Measurements from ENCODE around the gene ARID3A. TPM values are rescaled to one million over a fixed set of nuclear protein-coding genes. Genes with fewer than 3 reads are reported as not detected.

Gene ARID3A, protein sequence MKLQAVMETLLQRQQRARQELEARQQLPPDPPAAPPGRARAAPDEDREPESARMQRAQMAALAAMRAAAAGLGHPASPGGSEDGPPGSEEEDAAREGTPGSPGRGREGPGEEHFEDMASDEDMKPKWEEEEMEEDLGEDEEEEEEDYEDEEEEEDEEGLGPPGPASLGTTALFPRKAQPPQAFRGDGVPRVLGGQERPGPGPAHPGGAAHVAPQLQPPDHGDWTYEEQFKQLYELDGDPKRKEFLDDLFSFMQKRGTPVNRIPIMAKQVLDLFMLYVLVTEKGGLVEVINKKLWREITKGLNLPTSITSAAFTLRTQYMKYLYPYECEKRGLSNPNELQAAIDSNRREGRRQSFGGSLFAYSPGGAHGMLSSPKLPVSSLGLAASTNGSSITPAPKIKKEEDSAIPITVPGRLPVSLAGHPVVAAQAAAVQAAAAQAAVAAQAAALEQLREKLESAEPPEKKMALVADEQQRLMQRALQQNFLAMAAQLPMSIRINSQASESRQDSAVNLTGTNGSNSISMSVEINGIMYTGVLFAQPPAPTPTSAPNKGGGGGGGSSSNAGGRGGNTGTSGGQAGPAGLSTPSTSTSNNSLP
- total RNA-seq: 8.2 and 14.5 TPM in 2 replicates

DNA sequence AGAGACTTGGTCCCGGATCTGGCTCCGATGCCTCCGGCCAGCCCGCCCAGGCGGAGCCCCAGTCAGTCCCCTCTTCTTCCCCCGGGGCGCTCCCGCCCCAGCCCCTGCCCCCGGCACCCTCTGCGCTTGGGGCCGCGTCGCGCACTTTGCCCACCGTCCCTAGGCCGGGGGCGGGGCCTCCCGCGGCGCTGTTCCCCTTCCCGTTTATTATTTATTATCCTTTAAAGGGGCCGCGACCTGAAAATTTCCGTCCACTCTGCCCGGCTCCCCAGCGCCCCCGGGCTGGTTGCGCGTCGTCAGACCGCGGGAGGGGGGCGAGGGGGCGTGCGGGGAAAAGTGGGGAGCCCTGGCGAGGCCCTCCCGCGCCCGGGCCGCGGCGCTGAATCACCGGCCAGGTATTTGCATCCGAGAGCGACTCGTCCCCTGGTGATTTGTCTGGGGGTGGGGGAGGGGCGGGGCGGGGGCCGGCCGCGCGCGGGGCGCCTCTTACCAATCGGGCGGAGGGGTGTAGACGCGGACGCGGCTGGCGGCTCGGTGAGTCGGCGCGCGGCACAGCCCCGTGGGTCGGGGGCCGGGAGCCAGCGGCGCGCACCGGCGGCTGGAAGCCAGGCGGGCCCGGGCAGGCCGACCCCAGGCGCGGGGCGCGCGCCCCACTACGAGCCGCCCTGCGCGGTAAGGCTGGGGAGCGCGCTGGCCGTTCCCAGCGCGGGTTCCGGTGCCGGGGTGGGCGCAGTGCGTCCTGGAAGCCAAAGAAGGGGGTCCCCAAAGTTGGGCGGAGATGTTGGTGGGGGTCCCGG is at the start of gene ARID3A:
Gene ARID3A (plus strand): TSS at position 510 of the 797 bp plus-strand sequence. CDS start 3,494 bp downstream, outside the sequence.

DNA sequence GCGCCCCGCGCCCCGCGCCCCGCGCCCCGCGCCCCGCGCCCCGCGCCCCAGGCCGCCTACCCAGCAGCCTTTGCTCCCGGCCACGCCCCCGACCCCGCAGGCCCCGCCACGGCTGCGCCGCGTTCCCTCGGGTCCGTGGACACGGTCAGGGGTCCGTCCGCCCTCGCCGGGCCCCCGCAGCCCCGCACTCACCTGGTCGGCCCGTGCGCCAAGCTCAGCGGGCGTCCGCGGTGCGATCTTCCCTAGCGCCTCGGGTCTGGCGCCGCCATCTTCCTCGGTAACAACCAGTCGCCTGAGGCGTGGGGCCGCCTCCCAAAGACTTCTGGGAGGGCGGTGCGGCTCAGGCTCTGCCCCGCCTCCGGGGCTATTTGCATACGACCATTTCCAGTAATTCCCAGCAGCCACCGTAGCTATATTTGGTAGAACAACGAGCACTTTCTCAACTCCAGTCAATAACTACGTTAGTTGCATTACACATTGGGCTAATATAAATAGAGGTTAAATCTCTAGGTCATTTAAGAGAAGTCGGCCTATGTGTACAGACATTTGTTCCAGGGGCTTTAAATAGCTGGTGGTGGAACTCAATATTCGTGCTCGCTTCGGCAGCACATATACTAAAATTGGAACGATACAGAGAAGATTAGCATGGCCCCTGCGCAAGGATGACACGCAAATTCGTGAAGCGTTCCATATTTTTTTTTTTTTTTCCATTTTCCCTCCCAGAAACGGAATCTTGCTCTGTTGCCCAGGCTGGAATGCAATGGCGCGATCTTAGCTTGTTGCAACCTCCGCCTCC is 32.7 kb upstream of the ARID3A start, which contains the start of the genes MED16 and RNU6-9:
Gene MED16 (minus strand): TSS at position 294 of the 796 bp plus-strand sequence. CDS start 2,056 bp downstream, outside the sequence.
Gene RNU6-9 (plus strand): TSS at position 591 of the 796 bp plus-strand sequence.

DNA sequence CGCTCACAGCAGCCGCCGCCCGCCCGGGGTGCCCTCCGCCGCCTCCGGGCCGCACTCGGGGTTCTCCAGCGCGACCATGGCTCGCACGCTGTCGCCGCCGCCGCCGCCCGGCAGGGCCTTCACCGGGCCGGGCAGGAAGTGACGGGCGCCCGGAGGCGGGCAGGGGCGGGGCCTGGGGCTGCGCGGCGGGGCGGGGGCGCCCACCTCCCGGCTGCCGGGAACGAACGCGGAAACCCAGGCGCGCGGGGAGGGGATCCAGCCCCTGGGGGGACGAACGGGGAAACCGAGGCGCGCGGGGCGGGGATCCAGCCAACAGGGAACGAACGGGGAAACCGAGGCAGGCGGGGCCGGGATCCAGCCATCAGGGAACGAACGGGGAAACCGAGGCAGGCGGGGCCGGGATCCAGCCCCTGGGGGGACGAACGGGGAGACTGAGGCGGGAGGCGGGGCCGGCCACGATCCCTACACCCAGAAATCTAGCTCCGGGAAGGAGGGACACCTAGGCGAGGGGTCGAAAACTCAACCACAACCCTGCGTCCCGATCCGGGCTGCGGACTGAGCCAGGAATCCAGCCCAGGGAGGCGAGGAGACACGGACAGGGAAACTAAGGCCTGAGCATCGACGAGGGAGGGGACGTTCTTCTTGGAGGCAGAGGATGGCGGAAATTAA is 12.6 kb upstream of the ARID3A start, which contains the start of gene R3HDM4:
Gene R3HDM4 (minus strand): TSS at position 140 of the 669 bp plus-strand sequence. CDS start 62 bp downstream, at position 78.

DNA sequence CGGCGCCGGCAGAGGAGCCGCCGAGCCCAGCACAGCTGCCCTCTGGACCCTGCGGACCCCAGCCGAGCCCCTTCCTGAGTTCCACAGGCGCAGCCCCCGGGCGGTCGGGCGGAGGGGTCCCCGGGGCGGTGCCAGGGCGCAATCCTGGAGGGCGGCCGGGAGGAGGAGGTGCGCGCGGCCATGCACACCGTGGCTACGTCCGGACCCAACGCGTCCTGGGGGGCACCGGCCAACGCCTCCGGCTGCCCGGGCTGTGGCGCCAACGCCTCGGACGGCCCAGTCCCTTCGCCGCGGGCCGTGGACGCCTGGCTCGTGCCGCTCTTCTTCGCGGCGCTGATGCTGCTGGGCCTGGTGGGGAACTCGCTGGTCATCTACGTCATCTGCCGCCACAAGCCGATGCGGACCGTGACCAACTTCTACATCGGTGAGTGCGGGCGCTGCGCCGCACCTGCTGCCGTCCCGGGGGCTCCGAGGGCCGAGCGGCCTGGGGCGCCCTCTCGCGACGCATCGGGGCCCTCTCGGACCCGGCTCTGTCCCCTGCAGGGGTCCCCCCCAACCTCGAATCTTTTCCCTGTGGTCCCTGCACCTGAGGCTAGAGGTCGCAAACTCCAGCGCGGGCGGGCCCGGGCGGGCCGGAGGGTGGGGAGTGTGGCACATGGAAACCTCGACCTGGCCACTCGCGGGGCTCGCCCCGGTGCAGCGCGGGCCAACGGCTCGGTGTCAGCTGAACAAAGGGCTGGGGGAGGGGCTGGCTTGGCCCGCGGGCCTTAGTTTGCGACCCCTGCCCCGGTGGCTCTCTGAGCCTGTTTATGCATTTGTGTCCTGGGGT is 8.3 kb upstream of the ARID3A start, which contains the start of gene KISS1R:
Gene KISS1R (plus strand): TSS at position 11 of the 829 bp plus-strand sequence. CDS start 170 bp downstream, at position 181.

DNA sequence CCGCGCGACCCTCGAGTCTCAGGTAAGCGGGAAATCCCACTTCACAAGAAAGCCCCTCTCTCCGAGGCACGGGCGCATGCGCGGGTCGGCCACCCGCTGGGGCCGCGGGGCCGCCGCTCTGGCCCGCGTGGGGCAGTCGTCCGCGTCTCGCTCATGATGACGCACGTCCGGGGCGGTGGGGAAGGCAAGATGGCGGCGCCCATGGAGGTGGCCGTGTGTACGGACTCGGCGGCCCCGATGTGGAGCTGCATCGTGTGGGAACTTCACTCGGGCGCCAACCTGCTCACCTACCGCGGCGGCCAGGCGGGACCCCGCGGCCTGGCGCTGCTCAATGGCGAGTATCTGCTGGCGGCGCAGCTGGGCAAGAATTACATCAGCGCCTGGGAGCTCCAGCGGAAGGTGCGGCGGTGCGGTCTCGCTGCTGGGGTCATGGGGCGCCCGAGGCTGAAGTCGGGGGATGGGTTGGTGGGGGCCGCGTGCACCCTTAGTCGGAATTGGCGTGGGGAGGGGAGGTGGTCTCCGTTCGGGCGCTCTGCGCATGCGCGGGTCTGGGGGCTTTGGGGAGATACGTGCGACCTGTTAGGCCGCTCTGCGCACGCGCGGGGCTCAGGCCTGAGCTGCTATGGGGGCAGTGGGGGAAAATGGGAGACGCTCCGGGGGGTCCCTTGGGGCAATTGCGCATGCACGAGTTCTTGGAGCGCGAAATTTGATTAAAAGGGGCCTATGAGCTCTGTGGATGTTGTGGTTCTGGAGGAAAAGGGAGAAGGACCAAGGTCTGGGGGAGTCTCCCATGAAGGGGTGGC is 58.5 kb downstream of the ARID3A start, which contains the start of gene WDR18:
Gene WDR18 (plus strand): TSS at position 181 of the 803 bp plus-strand sequence. CDS start 9 bp downstream, at position 190.

DNA sequence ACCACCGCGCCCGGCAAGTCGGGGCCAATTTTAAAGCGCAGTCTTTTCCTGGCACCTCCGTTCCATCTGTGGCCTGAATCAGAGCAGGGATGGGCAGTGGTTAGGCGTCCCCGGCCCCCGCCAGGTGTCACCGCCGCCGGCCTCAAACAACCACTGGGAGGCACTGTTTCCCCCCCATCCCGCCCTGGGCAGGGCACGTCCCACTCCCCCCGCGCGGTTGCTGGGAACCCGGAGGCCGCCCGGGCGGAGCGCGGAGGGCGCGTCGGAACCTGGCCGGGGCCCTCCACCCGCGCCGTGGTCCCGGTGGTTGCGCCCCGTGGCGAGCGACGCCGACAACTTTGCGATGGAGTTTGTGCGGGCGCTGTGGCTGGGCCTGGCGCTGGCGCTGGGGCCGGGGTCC is 74.3 kb downstream of the ARID3A start, which contains the start of gene GRIN3B:
Gene GRIN3B (plus strand): TSS at position 325 of the 400 bp plus-strand sequence. CDS start 19 bp downstream, at position 344.

DNA sequence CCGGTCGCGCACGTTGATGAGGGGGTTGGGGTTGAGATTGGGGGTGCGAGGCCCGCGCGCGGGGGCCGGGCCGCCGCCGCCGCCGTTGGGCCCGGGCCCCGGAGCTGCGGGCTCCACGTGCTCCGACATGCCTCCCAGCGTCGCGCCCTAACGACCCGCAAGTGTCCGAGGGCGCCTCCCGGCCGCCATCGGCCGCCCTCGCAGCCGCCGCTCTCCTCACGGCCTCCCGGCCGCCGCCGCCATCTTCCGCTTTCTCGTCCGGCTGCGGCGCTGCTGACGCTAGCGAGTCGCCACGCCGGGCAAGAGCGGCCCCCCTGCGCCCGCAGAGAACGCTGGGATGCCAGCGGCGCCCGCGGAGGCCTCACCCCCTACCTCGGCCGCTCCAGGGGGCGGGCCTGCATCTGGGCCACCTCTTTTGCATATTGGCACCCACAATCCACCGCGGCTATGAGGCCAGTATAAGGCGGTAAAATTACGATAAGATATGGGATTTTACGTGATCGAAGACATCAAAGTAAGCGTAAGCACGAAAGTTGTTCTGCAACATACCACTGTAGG is 95.1 kb downstream of the ARID3A start, which contains the start of gene TMEM259:
Gene TMEM259 (minus strand): TSS at position 256 of the 558 bp plus-strand sequence. CDS start 127 bp downstream, at position 129.

Small RNA genes within 50 kb of the gene (small RNA-seq; reads per million reads assigned to genes)
- gene RNU6-2 (6.9 reads per million, percentile 94 among the genes with 10 or more reads in this experiment), gene RNU6-9 (0.72 reads per million, percentile 46 among the genes with 10 or more reads in this experiment)

Other genes starting within 250 kb of the ARID3A start
- gene FSTL3, start 249.6 kb upstream of the ARID3A start, total RNA-seq: 8.4 and 32.3 TPM in 2 replicates
- gene PRSS57, start 230.6 kb upstream of the ARID3A start, total RNA-seq: 0.33 TPM in 1 of 2 replicates, not detected in the other
- gene PALM, start 217.1 kb upstream of the ARID3A start, total RNA-seq: 21.7 and 73.5 TPM in 2 replicates
- not detected in 2 replicates for gene MISP, start 174.9 kb upstream of the ARID3A start, total RNA-seq
- gene PTBP1, start 128.6 kb upstream of the ARID3A start, total RNA-seq: 242 and 257 TPM in 2 replicates
- 0.48 and 1.3 TPM in 2 replicates for gene PLPPR3, start 104.1 kb upstream of the ARID3A start, total RNA-seq
- not detected in 2 replicates for gene AZU1, start 98.2 kb upstream of the ARID3A start, total RNA-seq
- not detected in 2 replicates for gene PRTN3, start 85.0 kb upstream of the ARID3A start, total RNA-seq
- not detected in 2 replicates for gene ELANE, start 73.7 kb upstream of the ARID3A start, total RNA-seq
- 0.38 and 0.65 TPM in 2 replicates for gene CFD, start 66.4 kb upstream of the ARID3A start, total RNA-seq
- gene MED16, start 32.8 kb upstream of the ARID3A start, total RNA-seq: 30.2 and 32.3 TPM in 2 replicates
- gene RNU6-9, start 32.6 kb upstream of the ARID3A start, total RNA-seq: not detected in 2 replicates
- gene R3HDM4, start 12.8 kb upstream of the ARID3A start, total RNA-seq: 47.7 and 60.4 TPM in 2 replicates
- gene KISS1R, start 8.7 kb upstream of the ARID3A start, total RNA-seq: not detected in 2 replicates
- 74.6 and 116 TPM in 2 replicates for gene WDR18, start 58.3 kb downstream of the ARID3A start, total RNA-seq
- gene GRIN3B, start 74.4 kb downstream of the ARID3A start, total RNA-seq: 1.2 and 4.2 TPM in 2 replicates
- 82.6 and 118 TPM in 2 replicates for gene TMEM259, start 95.1 kb downstream of the ARID3A start, total RNA-seq
- not detected in 2 replicates for gene RNU6-2, start 95.5 kb downstream of the ARID3A start, total RNA-seq
- gene CNN2, start 100.6 kb downstream of the ARID3A start, total RNA-seq: 249 and 315 TPM in 2 replicates
- gene ABCA7, start 114.1 kb downstream of the ARID3A start, total RNA-seq: 7.6 and 10.1 TPM in 2 replicates
- 13.1 and 17.6 TPM in 2 replicates for gene ARHGAP45, start 141.1 kb downstream of the ARID3A start, total RNA-seq
- gene POLR2E, start 169.3 kb downstream of the ARID3A start, total RNA-seq: 148 and 173 TPM in 2 replicates
- gene GPX4, start 178.0 kb downstream of the ARID3A start, total RNA-seq: 418 and 553 TPM in 2 replicates
- 38.4 and 40.5 TPM in 2 replicates for gene SBNO2, start 248.2 kb downstream of the ARID3A start, total RNA-seq

All from vein endothelial cell (primary cell).